Measurements from ENCODE around the gene LYZL4. TPM values are rescaled to one million over a fixed set of nuclear protein-coding genes. Genes with fewer than 3 reads are reported as not detected.

The LYZL4 gene
- not detected for total RNA-seq
- long read RNA-seq = 0 reads

- no peak for ATAC-seq (ENCODE audit: poor library complexity)
- intact Hi-C loops (cut with DNase I) = no loop called here
- no peak for DNase-seq
These were observed at the start of gene LYZL4 for GRCh38 chr3:42410370-42411131. Gene LYZL4, minus strand, starts transcription at chr3:42410610. Its CDS starts 3,359 bp downstream, at chr3:42407251.

GRCh38 chr3:42459151-42459550, 48.7 kb upstream of the LYZL4 start:
- DNase-seq (no peak), ATAC-seq (ENCODE audit: poor library complexity) (no peak)
- intact Hi-C loops (cut with DNase I) = no loop called here

DNA sequence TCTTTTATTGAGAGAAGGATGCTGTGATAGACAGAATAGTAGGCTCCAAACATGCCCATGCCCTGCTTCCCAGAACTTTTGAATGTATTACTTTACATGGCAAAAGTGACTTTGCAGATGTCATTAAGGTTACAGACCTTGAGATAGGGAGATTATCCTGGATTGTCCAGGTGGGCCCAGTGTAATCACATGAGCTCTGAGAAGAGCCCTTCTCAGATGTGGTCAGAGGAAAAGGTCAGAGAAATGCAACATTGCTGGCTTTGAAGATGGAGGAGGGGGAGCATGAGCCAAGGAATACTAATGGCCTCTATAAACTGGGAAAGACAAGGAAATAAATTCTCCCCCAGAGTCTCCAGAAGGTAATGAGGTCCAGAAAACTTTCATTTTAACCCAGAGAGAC, 45.8 kb upstream of the LYZL4 start:
- ATAC-seq (ENCODE audit: poor library complexity) (no peak), DNase-seq (no peak)
- intact Hi-C loops (cut with DNase I) = no loop called here

GRCh38 chr3:42451546-42452230, 41.3 kb upstream of the LYZL4 start:
- intact Hi-C loops (cut with DNase I) = no loop called here
- ATAC-seq (ENCODE audit: poor library complexity) (peak; percentile 96), DNase-seq (no peak)

DNA sequence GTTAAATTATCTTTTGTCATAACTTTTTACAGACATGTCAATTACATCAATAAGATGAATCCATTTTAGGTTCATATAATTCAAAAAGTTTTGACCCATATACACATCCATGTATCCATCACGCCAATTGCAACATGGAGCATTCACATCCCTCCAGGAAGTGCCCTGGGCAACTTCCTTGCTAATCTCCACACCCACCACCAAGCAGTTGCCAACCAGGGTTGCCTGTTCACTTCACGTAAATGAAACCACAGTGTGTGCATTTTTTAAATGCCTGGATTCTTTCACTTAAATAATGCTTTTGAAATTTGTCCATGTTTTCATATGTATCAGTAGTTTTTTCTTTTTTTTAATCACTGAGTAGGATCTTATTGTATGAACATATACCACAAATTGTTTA, 40.7 kb upstream of the LYZL4 start:
- intact Hi-C loops (cut with DNase I) = no loop called here
- no peak for DNase-seq
- ATAC-seq (ENCODE audit: poor library complexity) = no peak

DNA sequence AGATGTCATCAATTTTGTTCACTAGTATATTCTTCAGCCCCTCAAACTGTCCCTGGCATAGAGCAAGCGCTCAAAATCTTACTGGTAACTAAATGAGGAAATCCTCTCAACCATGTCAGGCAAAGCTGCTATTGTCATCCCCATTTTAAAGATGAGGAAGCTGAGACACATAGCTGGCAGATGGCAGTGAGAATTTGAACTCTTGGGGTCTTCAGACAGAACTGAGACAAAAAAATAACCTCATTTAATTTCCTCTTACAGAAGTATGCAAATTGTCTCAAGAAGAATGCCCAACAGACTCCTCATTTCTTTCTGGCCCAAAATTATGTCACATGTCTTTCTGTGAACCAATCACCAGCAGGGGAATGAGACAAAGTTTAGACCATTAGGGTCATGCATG, 40.2 kb upstream of the LYZL4 start:
- intact Hi-C loops (cut with DNase I) = no loop called here
- ATAC-seq (ENCODE audit: poor library complexity) = no peak
- no peak for DNase-seq

GRCh38 chr3:42447481-42447880, 37.1 kb upstream of the LYZL4 start:
- no peak for DNase-seq
- no peak for ATAC-seq (ENCODE audit: poor library complexity)
- intact Hi-C loops (cut with DNase I) = loop anchor here (10.0 kb wide), 1 partner anchor 553 kb away; no protein-coding TSS in a partner anchor

DNA sequence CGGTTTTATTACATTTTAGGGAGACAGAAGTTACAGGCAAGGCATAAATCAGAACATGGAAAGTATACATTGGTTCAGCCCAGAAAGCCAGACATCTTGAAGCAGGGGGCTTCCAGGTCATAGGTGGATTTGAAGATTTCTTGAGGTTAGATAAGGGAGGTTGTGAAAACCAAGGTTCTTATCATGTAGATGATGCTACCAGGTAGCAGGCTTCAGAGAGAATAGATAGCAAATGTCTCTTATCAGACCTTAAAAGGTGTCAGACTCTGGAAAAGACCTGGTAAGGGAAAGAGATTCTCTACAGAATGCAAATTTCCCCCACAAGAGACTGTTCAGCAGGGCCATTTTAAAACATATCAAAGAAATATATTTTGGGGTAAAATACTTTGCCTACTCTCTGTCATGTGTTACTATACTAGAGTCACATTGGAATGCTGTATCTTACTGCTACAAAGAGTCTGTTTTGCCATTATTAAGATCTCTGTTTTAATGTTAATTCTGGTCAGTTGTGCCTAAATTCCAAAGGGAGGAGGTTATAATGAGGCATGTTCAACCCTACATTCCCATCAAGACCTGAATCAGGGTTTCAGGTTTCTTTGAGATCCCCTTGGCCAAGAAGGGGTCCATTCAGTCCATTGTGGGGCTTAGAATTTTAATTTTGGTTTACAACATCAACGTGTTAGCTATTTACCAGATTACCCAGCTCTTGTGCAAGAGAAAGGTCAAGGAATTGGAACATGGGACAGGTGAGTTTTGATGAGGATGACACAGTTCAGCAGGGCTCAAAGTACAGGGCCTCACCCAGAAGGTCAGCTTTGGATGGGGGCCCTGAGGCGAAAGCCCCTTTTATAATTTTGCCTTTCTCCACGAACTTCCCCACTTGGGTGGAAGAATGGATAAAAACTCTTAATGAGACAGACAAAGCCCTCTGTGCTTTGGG, 36.0 kb upstream of the LYZL4 start:
- intact Hi-C loops (cut with DNase I) = loop anchor here (10.0 kb wide), 1 partner anchor 552 kb away; no protein-coding TSS in a partner anchor
- ATAC-seq (ENCODE audit: poor library complexity) = no peak
- no peak for DNase-seq

GRCh38 chr3:42443819-42444436, 33.5 kb upstream of the LYZL4 start:
- ATAC-seq (ENCODE audit: poor library complexity) = peak; percentile 97
- intact Hi-C loops (cut with DNase I) = loop anchor here (5.0 to 10.0 kb wide), 2 partner anchors 197 to 549 kb away; no protein-coding TSS in a partner anchor
- peak; percentile 89 for DNase-seq

DNA sequence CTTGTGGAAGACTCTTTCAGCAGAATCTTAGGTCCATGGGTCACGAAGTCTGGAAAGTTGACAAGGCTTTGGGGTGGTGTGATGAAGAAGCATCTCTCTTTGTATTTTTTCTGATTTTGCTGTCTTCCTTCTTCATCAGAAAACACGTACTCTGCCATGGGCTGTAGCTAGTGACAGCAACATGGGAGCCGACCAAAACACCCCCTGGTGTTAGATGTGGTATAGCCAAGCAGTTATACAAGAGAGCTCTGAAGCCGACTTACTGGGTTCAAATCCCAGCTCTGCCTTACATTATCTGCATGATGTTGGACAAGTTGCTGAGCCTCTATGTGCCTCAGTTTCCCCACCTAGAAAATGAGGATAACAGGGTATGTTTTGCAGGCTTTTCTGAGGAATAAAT, 32.9 kb upstream of the LYZL4 start:
- DNase-seq (no peak), ATAC-seq (ENCODE audit: poor library complexity) (no peak)
- intact Hi-C loops (cut with DNase I) = loop anchor here (5.0 to 10.0 kb wide), 2 partner anchors 196 to 548 kb away; no protein-coding TSS in a partner anchor

DNA sequence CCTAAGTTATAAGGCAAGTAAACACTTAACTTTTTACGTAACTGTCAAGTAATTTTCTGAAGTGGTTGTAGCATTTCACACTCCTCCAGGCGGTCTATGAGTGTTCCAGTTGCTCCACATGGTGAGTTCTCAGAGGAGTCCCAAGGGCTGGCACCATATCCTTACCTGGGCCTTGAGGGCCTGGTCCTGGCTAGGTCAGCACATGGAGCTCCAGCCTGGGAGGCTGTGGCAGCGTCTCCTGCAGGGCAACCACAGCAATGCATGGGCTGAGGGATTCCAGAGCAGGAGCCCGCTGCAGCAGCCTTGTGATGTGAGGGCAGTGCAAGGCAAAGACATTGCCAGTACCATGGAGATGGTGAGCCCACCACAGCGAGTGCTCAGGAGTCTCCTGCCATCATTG, 32.2 kb upstream of the LYZL4 start:
- ATAC-seq (ENCODE audit: poor library complexity) = no peak
- DNase-seq = no peak
- intact Hi-C loops (cut with DNase I) = loop anchor here (5.0 to 10.0 kb wide), 2 partner anchors 195 to 548 kb away; no protein-coding TSS in a partner anchor

GRCh38 chr3:42441791-42442190, 31.4 kb upstream of the LYZL4 start:
- intact Hi-C loops (cut with DNase I) = loop anchor here (5.0 to 10.0 kb wide), 2 partner anchors 194 to 547 kb away; no protein-coding TSS in a partner anchor
- ATAC-seq (ENCODE audit: poor library complexity) (no peak), DNase-seq (no peak)

GRCh38 chr3:42440924-42441323, 30.5 kb upstream of the LYZL4 start:
- ATAC-seq (ENCODE audit: poor library complexity) = no peak
- intact Hi-C loops (cut with DNase I) = loop anchor here (5.0 to 10.0 kb wide), 2 partner anchors 194 to 546 kb away; no protein-coding TSS in a partner anchor
- no peak for DNase-seq

- no peak for ATAC-seq (ENCODE audit: poor library complexity)
- intact Hi-C loops (cut with DNase I) = loop anchor here (5.0 to 10.0 kb wide), 2 partner anchors 192 to 545 kb away; no protein-coding TSS in a partner anchor
- no peak for DNase-seq
These were observed 29.1 kb upstream of the LYZL4 start for GRCh38 chr3:42439261-42440115.

- ATAC-seq (ENCODE audit: poor library complexity) = no peak
These were observed 28.3 kb upstream of the LYZL4 start for GRCh38 chr3:42438758-42439157.

DNA sequence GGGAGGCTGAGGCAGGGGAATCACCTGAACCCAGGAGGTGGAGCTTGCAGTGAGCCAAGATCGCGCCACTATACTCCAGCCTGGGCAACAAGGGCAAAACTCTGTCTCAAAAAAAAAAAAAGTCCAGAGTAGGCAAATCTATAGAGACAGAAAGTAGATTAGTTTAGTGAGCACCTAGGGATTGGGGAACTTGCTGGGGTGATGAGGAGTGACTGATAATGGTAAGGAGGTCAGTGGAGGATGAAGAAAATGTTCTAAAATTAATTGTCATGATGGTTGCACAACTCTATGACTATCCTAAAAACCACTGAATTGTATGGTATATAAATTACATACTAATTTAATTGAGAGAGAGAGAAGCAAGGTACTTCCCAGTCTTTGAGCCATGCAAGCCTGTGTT, 27.8 kb upstream of the LYZL4 start:
- ATAC-seq (ENCODE audit: poor library complexity) = no peak
- intact Hi-C loops (cut with DNase I) = no loop called here
- DNase-seq = no peak

More at GRCh38 chr3:42438758-42439157, 28.3 kb upstream of the LYZL4 start:
- no peak for DNase-seq
- intact Hi-C loops (cut with DNase I) = no loop called here

- DNase-seq = no peak
- no peak for ATAC-seq (ENCODE audit: poor library complexity)
- intact Hi-C loops (cut with DNase I) = no loop called here
These were observed 24.5 kb upstream of the LYZL4 start for GRCh38 chr3:42434777-42435380.
